Progenitor cell of endocrine pancreas (in vitro differentiated cells): ENCODE results near the gene SZRD1. TPM values are rescaled to one million over a fixed set of nuclear protein-coding genes. Genes with fewer than 3 reads are reported as not detected.
"Not testable (repeated sequence)": the region's sequence is repeated elsewhere in the genome, so short reads cannot be mapped to it uniquely, and the experiment has no call there.

Experiments
- DNase-seq: peaks from one replicate; pipeline ENCODE4 v3.0.0; 2021; ENCODE audit warnings: low spot score; ENCODE audit not compliant: unreplicated experiment
- H3K27ac Mint-ChIP-seq: 2 replicates; pipeline ENCODE4 v1.8.0; 2021; ENCODE audit warnings: mild to moderate bottlenecking, moderate library complexity, mixed read lengths
- H3K27me3 Mint-ChIP-seq: 2 replicates; pipeline ENCODE4 v1.8.0; 2021; ENCODE audit warnings: mixed read lengths
- H3K36me3 Mint-ChIP-seq: 2 replicates; pipeline ENCODE4 v1.8.0; 2022; ENCODE audit warnings: mixed read lengths; ENCODE audit not compliant: insufficient read depth
- H3K4me1 Mint-ChIP-seq: 2 replicates; pipeline ENCODE4 v1.8.0; 2021; ENCODE audit warnings: low read depth, mixed read lengths
- H3K4me3 Mint-ChIP-seq: 2 replicates; pipeline ENCODE4 v1.8.0; 2021; ENCODE audit warnings: low read depth, mild to moderate bottlenecking, moderate library complexity, mixed read lengths
- H3K9me3 Mint-ChIP-seq: 2 replicates; pipeline ENCODE4 v1.8.0; 2021; ENCODE audit warnings: low read depth, mixed read lengths
- CTCF ChIP-seq: fragments of 200-600 bp; sonication (generic); IDR thresholded peaks from one replicate; pipeline ENCODE4 v1.5.0; 2021; ENCODE audit warnings: antibody characterized with exemption, mild to moderate bottlenecking; ENCODE audit not compliant: unreplicated experiment
- total RNA-seq: library from RNA; stranded (reverse); gene quantifications from 2 replicates; pipeline ENCODE4 v1.2.1, GENCODE V29; 2021

The SZRD1 gene
- total RNA-seq, 1 donor from 2014 or later = 119 TPM

DNA sequence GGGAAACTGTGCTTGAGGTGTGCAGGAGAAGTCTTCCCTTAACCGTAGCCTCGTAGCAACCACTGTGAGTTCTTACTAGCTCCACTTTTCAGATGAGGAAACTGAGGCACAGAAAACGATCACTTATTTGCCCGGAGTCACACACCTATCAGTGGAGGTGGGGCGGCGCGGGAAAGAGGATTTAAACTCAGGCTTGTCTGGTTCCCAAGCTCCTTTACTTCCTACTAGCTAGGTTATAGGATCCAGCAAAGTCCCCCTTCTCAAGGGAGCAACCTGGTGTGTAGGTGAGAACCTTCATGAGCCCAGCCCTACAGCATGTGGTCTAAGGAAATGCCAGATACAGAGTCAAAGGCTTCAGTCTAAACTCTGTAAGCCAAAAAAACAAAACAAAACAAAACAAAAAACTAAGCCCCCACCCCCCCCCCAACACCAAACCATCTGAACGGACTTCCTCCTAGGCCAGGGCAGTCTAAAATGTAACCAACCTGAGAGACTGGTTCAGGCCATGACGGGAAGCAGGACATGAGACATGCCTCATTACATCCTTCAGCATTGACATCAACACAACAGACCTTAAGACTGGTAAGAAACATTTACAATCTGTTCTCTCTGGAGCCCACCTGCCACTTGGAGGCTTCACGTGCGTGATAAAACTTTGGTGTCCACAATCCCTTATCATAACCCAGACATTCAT, 14.1 kb upstream of the SZRD1 start:
- Mint-ChIP-seq H3K27ac (peak overlapping the region; percentile 93), H3K9me3 (no peaks in the 10 kb centered on the region), H3K4me3 (peak overlapping the region; percentile 96), H3K36me3 (no peaks in the 10 kb centered on the region), H3K4me1 (peaks cover 12% of the 10 kb centered on the region), H3K27me3 (no peaks in the 10 kb centered on the region)
- TF ChIP-seq CTCF = no peak
- no peak for DNase-seq

GRCh38 chr1:16354619-16355018, 12.4 kb upstream of the SZRD1 start:
- Mint-ChIP-seq H3K4me1 (peaks cover 12% of the 10 kb centered on the region), H3K36me3 (no peaks in the 10 kb centered on the region), H3K9me3 (no peaks in the 10 kb centered on the region), H3K4me3 (peak overlapping the region; percentile 24), H3K27ac (no peak overlapping the region), H3K27me3 (no peaks in the 10 kb centered on the region)
- DNase-seq = no peak
- no peak for TF ChIP-seq CTCF

GRCh38 chr1:16356867-16357266, 10.2 kb upstream of the SZRD1 start:
- H3K27me3 Mint-ChIP-seq = no peaks in the 10 kb centered on the region
- no peaks in the 10 kb centered on the region for H3K36me3 Mint-ChIP-seq
- no peak overlapping the region for H3K27ac Mint-ChIP-seq
- no peak for TF ChIP-seq CTCF
- no peaks in the 10 kb centered on the region for H3K9me3 Mint-ChIP-seq
- DNase-seq = no peak
- peaks cover 2% of the 10 kb centered on the region for H3K4me1 Mint-ChIP-seq
- H3K4me3 Mint-ChIP-seq = no peak overlapping the region

GRCh38 chr1:16365146-16365498, 1.9 kb upstream of the SZRD1 start:
- not testable (repeated sequence) for DNase-seq, H3K27ac Mint-ChIP-seq, H3K4me3 Mint-ChIP-seq, H3K27me3 Mint-ChIP-seq, H3K9me3 Mint-ChIP-seq, H3K36me3 Mint-ChIP-seq
- peaks cover 15% of the 10 kb centered on the region for H3K4me1 Mint-ChIP-seq

GRCh38 chr1:16367258-16367967, 371 bp downstream of the SZRD1 start:
- no peaks in the 10 kb centered on the region for H3K27me3 Mint-ChIP-seq
- peak overlapping the region; percentile 97 for H3K4me3 Mint-ChIP-seq
- H3K9me3 Mint-ChIP-seq = no peaks in the 10 kb centered on the region
- no peaks in the 10 kb centered on the region for H3K36me3 Mint-ChIP-seq
- H3K27ac Mint-ChIP-seq = peak overlapping the region; percentile 99
- TF ChIP-seq CTCF = no peak
- H3K4me1 Mint-ChIP-seq = peaks cover 16% of the 10 kb centered on the region
- DNase-seq = peak; percentile 22
